Measurements from ENCODE around the gene GNG7.

GRCh38 chr19:2645826-2646225, 56.7 kb downstream of the GNG7 start:
- no peak for TF ChIP-seq CTCF (IDR thresholded peaks at IDR 0.05)
- TF ChIP-seq POLR2A (IDR thresholded peaks at IDR 0.05): no peak
- no peak for TF ChIP-seq POLR2AphosphoS5 (IDR thresholded peaks at IDR 0.05)
